Activated CD8-positive, alpha-beta memory T cell treated with anti-CD3 and anti-CD28 coated beads for 24 hours (primary cell): ENCODE results near the gene NT5C.
"Not testable (repeated sequence)": the region's sequence is repeated elsewhere in the genome, so short reads cannot be mapped to it uniquely, and the experiment has no call there.

Experiments used
- DNase-seq: peaks from one replicate; pipeline ENCODE4 v3.0.0-alpha.2; 2020

Gene NT5C

GRCh38 chr17:75142236-75142971 is 10.9 kb upstream of the NT5C start:
- no peak for DNase-seq

- DNase-seq: no peak
These were observed 7.0 kb upstream of the NT5C start for GRCh38 chr17:75138519-75138918.

DNA sequence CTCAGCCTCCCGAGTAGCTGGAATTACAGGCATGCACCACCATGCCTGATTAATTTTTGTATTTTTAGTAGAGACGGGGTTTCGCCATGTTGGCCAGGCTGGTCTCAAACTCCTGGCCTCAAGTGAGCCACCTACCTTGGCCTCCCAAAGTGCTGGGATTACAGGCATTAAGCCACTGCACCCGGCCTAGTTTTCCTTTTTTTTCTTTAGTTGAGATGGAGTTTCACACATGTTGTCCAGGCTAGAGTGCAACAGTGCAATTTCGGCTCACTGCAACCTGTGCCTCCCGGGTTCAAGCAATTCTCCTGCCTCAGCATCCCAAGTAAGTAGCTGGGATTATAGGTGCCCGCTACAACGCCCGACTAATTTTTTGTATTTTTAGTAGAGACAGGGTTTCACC is 6.2 kb upstream of the NT5C start:
- DNase-seq: not testable (repeated sequence)

DNA sequence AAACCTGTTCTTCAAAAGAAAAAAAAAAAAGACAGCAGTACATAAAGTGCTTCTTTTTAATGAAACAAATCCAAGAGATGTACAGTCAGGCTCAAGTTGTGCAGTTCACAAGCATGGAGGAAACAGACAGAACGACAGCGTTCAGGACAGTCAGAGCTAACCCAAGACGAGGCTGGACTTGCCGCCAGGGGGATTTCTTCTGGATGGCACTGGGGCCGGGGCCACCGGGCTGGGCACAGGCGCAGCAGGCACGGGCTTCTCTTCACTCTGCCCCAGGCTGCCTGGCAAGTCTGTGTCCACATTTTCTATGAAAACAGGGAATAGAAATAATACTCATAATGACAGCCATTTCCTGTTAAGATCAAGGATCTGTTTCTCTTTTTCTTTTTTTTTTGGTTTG is 4.4 kb upstream of the NT5C start:
- DNase-seq: no peak

DNA sequence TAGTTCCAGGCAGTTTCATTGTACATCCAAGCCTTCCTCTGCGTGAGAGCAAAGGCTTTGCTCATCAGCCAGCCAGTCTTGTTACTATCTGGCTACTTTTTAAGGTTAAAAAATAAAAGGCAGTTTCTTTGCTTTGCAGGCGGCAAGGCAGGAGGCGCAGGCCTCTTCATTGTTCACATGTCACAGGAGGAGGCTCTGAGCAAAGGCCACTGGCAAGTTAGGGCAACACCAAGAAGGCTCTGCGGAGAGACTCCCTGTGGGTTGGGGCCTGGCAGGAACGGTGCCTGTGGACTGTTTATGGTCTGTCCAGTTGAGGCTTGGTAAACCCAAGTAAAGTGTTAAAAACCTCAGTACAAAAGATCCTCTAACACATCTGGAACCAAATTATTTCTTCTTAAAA is 3.9 kb upstream of the NT5C start:
- DNase-seq: no peak

DNA sequence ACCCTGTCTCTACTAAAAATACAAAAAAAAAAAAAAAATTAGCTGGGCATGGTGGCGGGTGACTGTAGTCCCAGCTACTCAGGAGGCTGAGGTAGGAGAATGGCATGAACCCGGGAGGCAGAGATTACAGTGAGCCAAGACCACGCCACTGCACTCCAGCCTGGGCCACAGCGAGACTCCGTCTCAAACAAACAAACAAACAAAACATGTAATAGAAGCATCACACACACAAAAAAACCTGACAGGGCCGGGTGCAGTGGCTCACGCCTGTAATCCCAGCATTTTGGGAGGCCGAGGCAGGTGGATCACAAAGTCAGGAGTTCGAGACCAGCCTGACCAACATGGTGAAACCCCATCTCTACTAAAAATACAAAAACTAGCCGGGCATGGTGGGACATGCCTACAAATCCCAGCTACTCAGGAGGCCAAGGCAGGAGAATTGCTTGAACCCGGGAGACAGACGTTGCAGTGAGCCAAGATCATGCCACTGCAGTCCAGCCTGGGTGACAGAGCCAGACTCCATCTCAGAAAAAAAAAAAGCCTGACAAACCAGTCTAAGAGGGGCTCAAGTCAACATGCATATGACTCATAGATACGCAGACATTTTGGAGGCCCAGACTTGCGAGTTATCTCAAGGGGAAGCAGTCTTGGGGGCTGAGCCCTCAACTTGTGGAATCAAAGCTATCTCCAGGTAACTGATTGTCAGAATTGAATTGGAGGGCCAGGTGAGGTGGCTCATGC is 2.2 kb upstream of the NT5C start:
- DNase-seq: not testable (repeated sequence)

GRCh38 chr17:75133001-75133400 is 1.5 kb upstream of the NT5C start:
- no peak for DNase-seq

DNA sequence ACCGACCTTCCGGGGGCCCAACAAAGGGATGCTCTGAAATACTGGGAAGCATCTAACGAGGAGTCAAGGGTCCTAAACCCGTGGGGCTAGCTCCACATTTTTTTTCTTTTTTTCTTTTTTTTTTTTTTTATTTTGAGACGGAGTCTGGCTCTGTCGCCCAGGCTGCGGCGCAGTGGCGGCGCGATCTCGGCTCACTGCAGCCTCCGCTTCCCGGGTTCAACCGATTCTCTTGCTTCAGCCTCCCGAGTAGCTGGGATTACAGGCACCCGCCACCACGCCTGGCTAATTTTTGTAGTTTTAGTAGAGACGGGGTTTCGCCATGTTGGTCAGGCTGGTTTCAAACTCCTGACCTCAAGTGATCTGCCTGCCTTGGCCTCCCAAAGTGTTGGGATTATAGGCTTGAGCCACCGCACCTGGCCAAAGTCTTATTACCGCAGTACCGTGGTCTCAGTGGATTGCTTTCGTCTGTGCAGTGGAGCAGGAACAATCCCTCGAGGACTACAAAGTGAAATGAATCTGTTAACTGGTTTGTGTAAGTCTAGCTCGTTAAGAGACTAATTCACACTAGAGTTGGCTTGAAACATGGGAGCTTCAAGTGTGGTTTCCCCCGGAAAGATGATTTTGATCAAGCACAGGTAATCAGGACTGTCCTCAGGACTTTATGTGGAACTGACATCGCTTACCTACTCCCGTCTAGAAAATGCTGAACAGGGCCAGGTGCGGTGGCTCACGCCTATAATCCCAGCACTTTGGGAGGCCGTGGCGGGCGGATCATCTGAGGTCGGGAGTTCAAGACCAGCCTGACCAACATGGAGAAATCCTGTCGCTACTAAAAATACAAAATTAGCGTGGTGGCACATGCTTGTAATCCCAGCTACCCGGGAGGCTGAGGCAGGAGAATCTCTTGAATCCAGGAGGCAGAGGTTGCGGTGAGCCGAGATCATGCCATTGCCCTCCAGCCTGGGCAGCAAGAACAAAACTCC is 767 bp upstream of the NT5C start:
- DNase-seq: not testable (repeated sequence)

DNA sequence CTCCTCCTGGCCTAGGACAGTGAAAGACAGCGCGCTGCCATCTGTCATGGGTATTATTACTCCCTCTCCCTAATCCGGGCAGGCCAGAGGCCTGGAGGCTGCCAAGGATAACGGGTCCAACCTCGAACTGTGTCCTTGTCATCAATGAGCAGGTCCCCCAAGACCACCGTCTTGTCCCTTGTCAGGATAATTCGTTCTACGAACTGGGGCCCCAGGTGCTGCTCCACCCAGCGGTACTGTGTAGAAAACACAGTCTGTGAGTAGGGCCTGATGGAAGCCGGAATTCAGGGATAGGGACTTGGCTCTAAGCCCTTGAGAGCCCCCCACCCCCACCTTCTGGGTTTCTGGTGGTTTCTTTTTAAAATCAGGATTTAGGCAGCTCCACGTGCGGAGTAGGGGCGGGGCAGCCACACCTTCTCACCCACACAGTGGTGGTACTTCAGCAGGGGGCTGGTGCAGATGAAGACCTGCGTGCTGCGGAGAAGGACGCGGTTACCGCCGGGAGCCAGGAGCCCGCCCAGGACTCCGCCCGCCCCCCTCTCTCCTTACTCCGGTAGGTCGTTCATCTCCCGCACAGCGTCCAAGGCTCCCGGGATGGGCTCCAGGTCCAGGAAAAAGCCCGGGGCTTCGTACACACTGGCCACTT is 787 bp downstream of the NT5C start:
- DNase-seq: no peak

DNA sequence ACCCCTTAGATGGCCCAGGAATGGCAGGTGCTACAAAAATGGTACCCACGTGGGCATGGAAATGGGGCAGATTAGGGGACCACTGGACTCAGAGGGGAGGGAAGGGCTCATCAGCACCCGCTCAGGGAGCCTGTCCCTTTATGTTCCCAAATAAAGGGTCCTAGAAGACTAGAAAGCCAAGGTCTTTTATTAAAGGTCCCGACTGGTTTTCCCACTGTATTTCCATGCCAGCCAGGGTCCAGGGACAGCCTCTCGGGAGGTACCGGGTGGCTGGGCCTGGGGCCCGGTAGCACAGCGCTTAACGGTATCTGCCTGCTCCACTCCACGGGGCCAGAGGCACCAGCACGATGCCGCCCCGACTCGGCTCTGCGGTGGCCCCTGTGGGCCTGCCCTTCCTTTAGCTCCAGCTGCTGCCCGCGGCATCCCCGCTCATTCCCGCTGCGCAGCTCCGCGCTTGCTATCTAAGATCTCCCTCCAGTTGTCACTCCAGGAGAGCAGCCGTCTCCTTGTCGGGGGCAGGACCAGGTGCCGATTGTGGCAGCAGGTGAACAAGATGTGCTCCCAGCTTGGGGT is 1.4 kb downstream of the NT5C start:
- DNase-seq: no peak

DNA sequence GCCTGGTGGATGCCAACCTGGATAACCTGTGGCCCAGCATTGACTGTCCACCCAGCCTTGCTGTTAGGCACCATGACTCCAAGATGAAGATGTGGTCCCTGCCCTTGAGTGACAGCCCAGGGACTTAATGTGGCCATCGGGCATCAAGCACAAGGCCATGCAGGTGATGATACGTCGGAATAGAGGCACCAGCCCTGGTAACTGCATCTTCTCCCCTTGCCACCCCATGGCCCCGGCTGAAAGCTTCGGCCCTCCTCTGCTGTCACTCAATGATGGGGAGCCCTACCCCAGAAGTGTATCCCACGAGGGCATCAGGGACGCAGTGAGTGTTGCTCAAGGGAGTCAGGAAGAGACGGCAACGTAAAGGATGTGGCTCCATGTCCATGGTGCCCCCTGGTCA is 2.0 kb downstream of the NT5C start:
- no peak for DNase-seq

- DNase-seq: no peak
These were observed 2.6 kb downstream of the NT5C start for GRCh38 chr17:75128694-75129505.

- not testable (repeated sequence) for DNase-seq
These were observed 3.6 kb downstream of the NT5C start for GRCh38 chr17:75127936-75128335.

- DNase-seq: no peak
These were observed 4.6 kb downstream of the NT5C start for GRCh38 chr17:75126954-75127353.

- DNase-seq: no peak
These were observed 5.6 kb downstream of the NT5C start for GRCh38 chr17:75125984-75126383.

DNA sequence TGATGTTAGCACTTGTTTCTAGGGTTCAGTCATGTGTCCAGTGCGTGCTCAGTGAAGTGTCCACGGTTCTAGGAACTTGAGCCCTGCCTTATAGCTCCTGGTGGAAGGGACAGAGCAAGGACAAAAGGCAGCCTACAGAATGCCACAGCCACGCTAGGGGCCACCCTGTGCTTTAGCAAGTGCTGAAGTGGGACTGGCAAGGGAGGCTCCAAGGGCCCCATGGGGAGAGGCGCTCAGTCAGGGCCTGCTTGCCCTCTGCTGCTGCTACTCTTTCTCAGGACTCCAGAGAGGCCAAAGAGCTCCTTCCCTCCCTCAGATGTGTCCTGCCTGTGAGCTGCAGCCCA is 6.8 kb downstream of the NT5C start:
- DNase-seq: no peak

GRCh38 chr17:75124041-75124818 is 7.3 kb downstream of the NT5C start:
- peak; percentile 70 for DNase-seq

- no peak for DNase-seq
These were observed 13.2 kb downstream of the NT5C start for GRCh38 chr17:75118307-75118706.

GRCh38 chr17:75116737-75117136 is 14.8 kb downstream of the NT5C start:
- DNase-seq: no peak

DNA sequence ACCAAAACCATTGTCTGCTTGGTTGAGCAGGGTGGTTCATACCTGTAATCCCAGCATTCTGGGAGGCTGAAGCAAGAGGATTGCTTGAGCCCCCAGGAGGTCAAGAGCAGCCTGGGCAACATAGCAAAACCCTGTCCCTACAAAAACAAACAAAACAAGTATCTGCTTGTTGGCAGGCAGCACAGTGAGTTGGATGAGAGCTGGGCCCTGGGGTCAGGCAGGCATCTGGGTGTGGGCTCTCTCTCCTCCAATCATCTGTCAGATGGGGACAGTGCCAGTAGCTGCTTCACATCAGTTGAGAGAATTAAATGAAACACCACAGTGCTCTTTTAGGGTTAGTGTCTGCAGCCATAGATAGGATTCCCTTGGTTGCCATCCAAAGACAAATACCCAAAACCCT is 16.0 kb downstream of the NT5C start:
- no peak for DNase-seq
